ENCODE measurements around the gene TRUB1. TPM values are rescaled to one million over a fixed set of nuclear protein-coding genes. Genes with fewer than 3 reads are reported as not detected.

The TRUB1 gene
- polyA plus RNA-seq, 1 experiment: 10.2 TPM

DNA sequence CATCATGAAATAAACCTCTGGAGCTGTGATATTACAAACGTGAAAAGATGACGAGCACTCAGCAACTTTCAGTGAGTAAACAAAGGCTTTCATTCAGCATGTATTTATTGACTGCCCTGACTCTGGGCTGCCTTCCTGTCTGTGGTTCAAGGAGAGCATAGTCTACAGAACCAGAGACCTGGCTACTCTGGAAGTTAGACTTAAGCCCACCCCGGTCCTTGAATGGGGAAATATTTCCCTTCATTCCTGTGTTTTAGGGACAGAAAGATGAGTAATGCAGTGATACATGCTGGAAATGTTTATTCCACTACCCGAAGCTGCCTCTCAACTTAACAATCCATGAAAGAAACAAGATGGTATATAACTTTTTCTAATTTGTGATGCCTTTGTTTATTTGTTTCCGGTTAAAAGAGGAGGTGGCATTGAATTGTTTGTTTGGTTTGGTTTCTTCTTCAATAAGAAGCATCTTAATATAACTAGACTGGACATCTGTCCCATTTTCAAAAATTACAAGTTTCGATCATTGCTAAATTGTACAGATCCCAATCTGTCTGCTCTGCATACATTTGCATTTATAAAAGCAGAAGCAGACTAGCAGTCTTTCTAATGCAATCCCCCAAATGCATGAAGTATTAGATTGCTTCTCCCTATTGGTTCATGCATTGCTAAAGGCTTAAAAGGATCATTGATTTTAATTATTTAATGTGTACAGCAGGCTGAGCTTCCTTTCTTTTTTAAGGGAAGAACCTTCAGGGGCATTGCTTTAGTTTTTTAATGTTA lies 57.7 kb downstream of the TRUB1 start:
- TF ChIP-seq, protein P1, sequence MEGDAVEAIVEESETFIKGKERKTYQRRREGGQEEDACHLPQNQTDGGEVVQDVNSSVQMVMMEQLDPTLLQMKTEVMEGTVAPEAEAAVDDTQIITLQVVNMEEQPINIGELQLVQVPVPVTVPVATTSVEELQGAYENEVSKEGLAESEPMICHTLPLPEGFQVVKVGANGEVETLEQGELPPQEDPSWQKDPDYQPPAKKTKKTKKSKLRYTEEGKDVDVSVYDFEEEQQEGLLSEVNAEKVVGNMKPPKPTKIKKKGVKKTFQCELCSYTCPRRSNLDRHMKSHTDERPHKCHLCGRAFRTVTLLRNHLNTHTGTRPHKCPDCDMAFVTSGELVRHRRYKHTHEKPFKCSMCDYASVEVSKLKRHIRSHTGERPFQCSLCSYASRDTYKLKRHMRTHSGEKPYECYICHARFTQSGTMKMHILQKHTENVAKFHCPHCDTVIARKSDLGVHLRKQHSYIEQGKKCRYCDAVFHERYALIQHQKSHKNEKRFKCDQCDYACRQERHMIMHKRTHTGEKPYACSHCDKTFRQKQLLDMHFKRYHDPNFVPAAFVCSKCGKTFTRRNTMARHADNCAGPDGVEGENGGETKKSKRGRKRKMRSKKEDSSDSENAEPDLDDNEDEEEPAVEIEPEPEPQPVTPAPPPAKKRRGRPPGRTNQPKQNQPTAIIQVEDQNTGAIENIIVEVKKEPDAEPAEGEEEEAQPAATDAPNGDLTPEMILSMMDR (IDR thresholded peaks at IDR 0.05; ENCODE audit: insufficient read depth, low read depth, low read length): no peak
- ChIA-PET POLR2A (no interaction called here), CTCF (no interaction called here)
- DNase-seq (ENCODE audit: low read depth): no peak
- H3K4me3 ChIP-seq (ENCODE audit: low read depth, low read length): no peak overlapping the region
- H3K27me3 ChIP-seq (ENCODE audit: control insufficient read depth, insufficient read depth, low read length): no peaks in the 10 kb centered on the region
- peaks cover 3% of the 10 kb centered on the region; the same call in 1 of the 2 replicates for H3K36me3 ChIP-seq (ENCODE audit: control insufficient read depth, insufficient read depth, low read length)

DNA sequence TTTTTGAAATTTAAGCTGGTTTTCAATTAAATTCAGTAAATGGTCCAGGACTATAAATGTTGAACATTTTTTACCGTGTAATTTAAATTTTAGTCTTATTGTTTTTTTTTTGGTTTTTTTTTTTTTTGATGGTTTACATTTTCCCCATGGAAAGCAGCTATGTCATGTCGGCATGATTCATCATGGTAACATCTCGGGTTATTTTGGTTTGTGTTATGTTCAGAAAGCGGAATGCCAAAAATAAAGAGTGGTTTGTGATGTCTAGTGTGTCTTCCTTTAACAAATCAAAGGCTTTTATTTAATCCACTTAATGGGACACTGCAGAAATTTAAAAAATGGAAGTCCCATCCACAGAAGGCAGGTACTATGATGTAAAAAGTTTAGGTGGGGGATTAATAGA lies 58.5 kb downstream of the TRUB1 start:
- CTCF ChIA-PET: no interaction called here

DNA sequence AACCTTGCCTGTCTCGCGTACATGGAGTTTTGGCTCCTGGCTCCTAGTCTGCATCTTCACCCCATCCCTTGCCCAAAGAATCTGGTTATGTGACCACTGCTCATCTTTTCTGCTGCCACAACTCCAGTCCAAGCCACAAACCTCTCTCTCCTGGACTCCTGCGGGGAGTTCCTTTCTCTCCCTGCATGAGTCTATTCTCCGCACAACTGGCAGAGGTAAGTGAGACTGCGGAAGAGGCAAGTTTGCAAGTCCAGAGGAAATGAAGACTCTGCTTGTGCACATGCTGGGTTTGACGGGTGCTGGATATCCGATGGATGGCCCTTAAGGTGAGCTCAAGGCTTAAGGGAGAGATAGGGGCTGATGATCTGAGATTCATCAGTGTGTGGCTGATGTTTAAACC lies 61.0 kb downstream of the TRUB1 start:
- H3K36me3 ChIP-seq (ENCODE audit: control insufficient read depth, insufficient read depth, low read length): peaks cover 3% of the 10 kb centered on the region; the same call in 1 of the 2 replicates
- POLR2A ChIA-PET: no interaction called here
- H3K4me3 ChIP-seq (ENCODE audit: low read depth, low read length): no peak overlapping the region
- TF ChIP-seq, protein P1 (IDR thresholded peaks at IDR 0.05; ENCODE audit: insufficient read depth, low read depth, low read length): no peak
- no peaks in the 10 kb centered on the region; the same call in 1 of the 2 replicates for H3K27me3 ChIP-seq (ENCODE audit: control insufficient read depth, insufficient read depth, low read length)
- CTCF ChIA-PET: no interaction called here
- DNase-seq (ENCODE audit: low read depth): no peak

More for the DNA sequence above, 58.5 kb downstream of the TRUB1 start:
- H3K4me3 ChIP-seq (ENCODE audit: low read depth, low read length): no peak overlapping the region
- POLR2A ChIA-PET: interaction anchor here (0.6 kb wide), 1 partner anchor 141 kb away, joined by 5 read pairs; no protein-coding TSS in a partner anchor
- H3K36me3 ChIP-seq (ENCODE audit: control insufficient read depth, insufficient read depth, low read length): peaks cover 3% of the 10 kb centered on the region; the same call in 1 of the 2 replicates
- no peaks in the 10 kb centered on the region for H3K27me3 ChIP-seq (ENCODE audit: control insufficient read depth, insufficient read depth, low read length)
- no peak for DNase-seq (ENCODE audit: low read depth)
- TF ChIP-seq, protein P1 (IDR thresholded peaks at IDR 0.05; ENCODE audit: insufficient read depth, low read depth, low read length): no peak

DNA sequence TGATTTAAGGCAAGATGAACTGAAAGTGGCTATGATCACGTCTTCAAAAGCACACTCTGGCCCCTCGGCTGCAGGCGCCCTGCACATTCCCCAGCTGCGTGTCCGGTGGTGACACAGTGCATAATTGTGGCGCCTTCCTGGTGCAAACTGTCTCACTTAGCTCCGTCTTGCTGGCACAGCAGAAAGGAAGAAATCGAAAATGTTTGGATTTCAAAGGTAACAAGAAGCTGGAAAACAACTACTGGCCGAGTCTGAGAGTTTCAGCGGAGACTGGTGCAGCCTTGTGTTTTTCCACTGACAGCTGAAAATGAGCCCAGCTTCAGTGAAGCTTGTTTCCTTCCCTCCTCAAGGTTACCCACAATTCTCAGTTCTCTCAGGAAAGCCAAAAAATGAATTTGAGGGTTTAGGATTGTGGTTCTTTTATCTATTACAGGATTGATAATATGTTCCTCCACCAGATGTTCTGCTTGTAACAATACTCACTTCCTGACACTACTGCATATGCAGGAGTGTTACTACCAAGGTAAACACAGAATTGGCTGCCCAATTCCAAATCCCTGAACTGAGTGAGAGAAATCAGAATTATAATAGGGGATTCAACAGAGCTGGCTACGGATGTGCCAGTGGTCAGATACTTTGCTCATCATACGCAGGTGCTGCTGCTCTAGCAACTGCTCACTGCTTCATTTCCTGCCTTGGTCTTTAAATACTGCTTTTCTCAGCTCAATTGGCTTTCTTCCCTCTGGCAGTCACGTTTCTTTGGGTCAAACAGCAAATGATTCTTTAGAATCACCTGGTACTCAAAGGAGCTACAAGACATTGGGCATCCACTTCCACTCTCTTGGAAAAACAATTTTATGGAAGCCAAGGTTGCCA lies 63.7 kb downstream of the TRUB1 start:
- Histone ChIP-seq H3K27me3 (ENCODE audit: control insufficient read depth, insufficient read depth, low read length) (no peaks in the 10 kb centered on the region; the same call in 1 of the 2 replicates), H3K36me3 (ENCODE audit: control insufficient read depth, insufficient read depth, low read length) (0 out of 2 replicates have a peak, but pooled peaks cover 1% of the 10 kb centered on the region), H3K4me3 (ENCODE audit: low read depth, low read length) (peak overlapping the region; percentile 0; the same call in 1 of the 2 replicates)
- no peak for DNase-seq (ENCODE audit: low read depth)
- CTCF ChIA-PET: interaction anchor here (1.9 kb wide), 1 partner anchor 10 kb away, joined by 6 read pairs; no protein-coding TSS in a partner anchor
- TF ChIP-seq, protein P1 (IDR thresholded peaks at IDR 0.05; ENCODE audit: insufficient read depth, low read depth, low read length): no peak
- POLR2A ChIA-PET: no interaction called here

DNA sequence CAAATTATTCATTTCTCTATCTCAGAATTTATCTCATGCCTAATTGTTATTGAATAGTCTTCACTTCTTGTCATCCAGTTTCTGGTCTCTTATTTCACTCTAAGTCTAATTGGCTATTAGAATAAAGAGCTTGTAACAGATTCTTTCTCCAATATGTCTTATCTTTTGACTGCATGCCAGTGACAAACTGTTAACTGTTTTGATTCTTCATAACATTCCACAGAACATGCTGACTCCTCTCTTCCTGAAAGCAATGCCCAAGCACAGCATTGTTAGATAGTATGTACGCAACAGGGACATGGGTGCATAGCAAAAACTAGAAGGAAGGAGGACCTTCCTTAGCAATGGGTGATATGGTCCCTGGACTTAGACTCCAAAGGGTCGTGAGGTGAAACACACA lies 65.4 kb downstream of the TRUB1 start:
- ChIA-PET POLR2A (no interaction called here), CTCF (interaction anchor here (1.2 kb wide), 1 partner anchor 126 kb away, joined by 3 read pairs; no protein-coding TSS in a partner anchor)
- TF ChIP-seq, protein P1 (IDR thresholded peaks at IDR 0.05; ENCODE audit: insufficient read depth, low read depth, low read length): no peak

More for the DNA sequence above, 65.4 kb downstream of the TRUB1 start:
- 0 out of 2 replicates have a peak, but pooled peaks cover 1% of the 10 kb centered on the region for H3K36me3 ChIP-seq (ENCODE audit: control insufficient read depth, insufficient read depth, low read length)
- DNase-seq (ENCODE audit: low read depth): no peak
- H3K4me3 ChIP-seq (ENCODE audit: low read depth, low read length): no peak overlapping the region
- no peaks in the 10 kb centered on the region; the same call in 1 of the 2 replicates for H3K27me3 ChIP-seq (ENCODE audit: control insufficient read depth, insufficient read depth, low read length)

Measured in BJ (cell line).